ENCODE measurements around the gene RBFOX2.

GRCh38 chr22:35708453-35708852 is 320.2 kb downstream of the RBFOX2 start:
- no peak for TF ChIP-seq CTCF (IDR thresholded peaks at IDR 0.05; ENCODE audit: low read depth, low read length)
- TF ChIP-seq EZH2phosphoT487 (IDR thresholded peaks at IDR 0.05; ENCODE audit: low read depth) = no peak

Measured in OCI-LY3 (cell line).